Fibroblast of skin of scalp (primary cell): ENCODE measurements around the gene ZSCAN1. TPM values are rescaled to one million over a fixed set of nuclear protein-coding genes. Genes with fewer than 3 reads are reported as not detected.
"Not testable (repeated sequence)": the region's sequence is repeated elsewhere in the genome, so short reads cannot be mapped to it uniquely, and the experiment has no call there.

Experiments
- DNase-seq: peaks from one replicate; pipeline ENCODE4 v3.0.0-alpha.2; 2013
- polyA plus RNA-seq, 2 experiments: library from polyadenylated mRNA; unstranded; fragments of 120-200 nt; gene quantifications; one replicate each; pipeline ENCODE4 v1.2.1, GENCODE V29; 2013; ENCODE audit not compliant: insufficient read length in 2 of 2

ZSCAN1 gene
- polyA plus RNA-seq (2013, experiment 1 of 2; ENCODE audit: insufficient read length) = 0.19 TPM
- polyA plus RNA-seq (2013, experiment 2 of 2; ENCODE audit: insufficient read length) = not detected

GRCh38 chr19:58033741-58034476 is at the start of gene ZSCAN1:
ZSCAN1 (plus strand) TSS chr19:58034025; CDS start chr19:58037837, 3,812 bp downstream.
- peak; percentile 86 for DNase-seq

- DNase-seq = no peak
Measured at GRCh38 chr19:57992841-57993240, 41.0 kb upstream of the ZSCAN1 start.

GRCh38 chr19:58000677-58001076 is 33.1 kb upstream of the ZSCAN1 start:
- DNase-seq = no peak

GRCh38 chr19:58001895-58002369 is 31.9 kb upstream of the ZSCAN1 start:
- peak; percentile 6 for DNase-seq

- peak; percentile 90 for DNase-seq
Measured at GRCh38 chr19:58002384-58003173, 31.2 kb upstream of the ZSCAN1 start, which contains the start of gene ZNF606. ZNF606 (minus strand) TSS chr19:58002820; CDS start chr19:58001319, 1,501 bp downstream.

GRCh38 chr19:58003174-58003828 is 30.5 kb upstream of the ZSCAN1 start:
- no peak for DNase-seq

- no peak for DNase-seq
Measured at GRCh38 chr19:58007285-58007684, 26.5 kb upstream of the ZSCAN1 start.

- not testable (repeated sequence) for DNase-seq
Measured at GRCh38 chr19:58008877-58009276, 24.9 kb upstream of the ZSCAN1 start.

GRCh38 chr19:58009301-58009665 is 24.5 kb upstream of the ZSCAN1 start:
- DNase-seq = no peak

- peak; percentile 82 for DNase-seq
Measured at GRCh38 chr19:58009666-58010301, 24.0 kb upstream of the ZSCAN1 start.

GRCh38 chr19:58010507-58010906 is 23.3 kb upstream of the ZSCAN1 start:
- DNase-seq = no peak

GRCh38 chr19:58014141-58014540 is 19.7 kb upstream of the ZSCAN1 start:
- DNase-seq = no peak

GRCh38 chr19:58020129-58020528 is 13.7 kb upstream of the ZSCAN1 start:
- no peak for DNase-seq

- peak; percentile 38 for DNase-seq
Measured at GRCh38 chr19:58021541-58022282, 12.1 kb upstream of the ZSCAN1 start.

GRCh38 chr19:58022283-58022660 is 11.6 kb upstream of the ZSCAN1 start:
- DNase-seq = no peak

GRCh38 chr19:58024661-58025060 is 9.2 kb upstream of the ZSCAN1 start:
- DNase-seq = no peak

- no peak for DNase-seq
Measured at GRCh38 chr19:58034477-58034793, 610 bp downstream of the ZSCAN1 start.

GRCh38 chr19:58035863-58036262 is 2.0 kb downstream of the ZSCAN1 start:
- DNase-seq = no peak

GRCh38 chr19:58037927-58038687 is 4.3 kb downstream of the ZSCAN1 start:
- DNase-seq = no peak

GRCh38 chr19:58038688-58039204 is 4.9 kb downstream of the ZSCAN1 start:
- no peak for DNase-seq
